Panc1 (cell line): ENCODE results near the gene PARP3. TPM values are rescaled to one million over a fixed set of nuclear protein-coding genes. Genes with fewer than 3 reads are reported as not detected.

Experiments used
- ATAC-seq: fragments of 200-7000 bp; cut with Tn5 transposase; 2 replicates; pipeline ENCODE4 v1.9.1; 2020; ENCODE audit warnings: mild to moderate bottlenecking, moderate library complexity
- BruUV-seq: library from RNA; stranded (reverse); fragments of 400-500 nt; replicated peaks from 2 replicates; lab custom pipeline; 2021; lab: Mats Ljungman, UMichigan
- CTCF ChIA-PET: fragments of 300-600 bp; sonication (Branson Sonifier 250); formaldehyde crosslinking; loops from one replicate; lab custom pipeline; 2022; ENCODE audit warnings: antibody characterized with exemption; lab: Charles Lee
- POLR2A ChIA-PET: fragments of 300-600 bp; sonication (Branson Sonifier 250); formaldehyde crosslinking; loops from one replicate; lab custom pipeline; 2022; ENCODE audit warnings: antibody characterized with exemption; lab: Charles Lee
- DNase-seq: peaks from one replicate; pipeline ENCODE4 v3.0.0-alpha.2; 2010; ENCODE audit warnings: low read depth, low spot score
- H3K27ac ChIP-seq: 2 replicates; pipeline ENCODE4 v1.5.1; 2011; ENCODE audit warnings: mild to moderate bottlenecking, low read length, inconsistent platforms
- H3K27me3 ChIP-seq: fragments of 200-500 bp; sonication (Bioruptor generic); 2 replicates; pipeline ENCODE4 v1.6.0; 2014; ENCODE audit warnings: low read length, inconsistent platforms; ENCODE audit not compliant: control insufficient read depth, insufficient read depth
- H3K36me3 ChIP-seq: fragments of 200-500 bp; sonication (Bioruptor generic); 2 replicates; pipeline ENCODE4 v1.5.1; 2014; ENCODE audit warnings: inconsistent platforms, mild to moderate bottlenecking, low read length, moderate library complexity; ENCODE audit not compliant: control insufficient read depth, insufficient read depth
- H3K4me1 ChIP-seq: 2 replicates; pipeline ENCODE4 v1.5.1; 2011; ENCODE audit warnings: inconsistent platforms, mild to moderate bottlenecking, low read length, moderate library complexity; ENCODE audit not compliant: control insufficient read depth, insufficient read depth
- H3K4me3 ChIP-seq, 2 experiments: 2 replicates each; pipeline ENCODE4 v1.5.1; 2011 to 2012; ENCODE audit warnings: low read depth in 2 of 2, low read length in 2 of 2, mild to moderate bottlenecking in 2 of 2, inconsistent platforms in 1 of 2, moderate library complexity in 1 of 2
- H3K9me3 ChIP-seq: fragments of 200-500 bp; sonication (Bioruptor generic); 2 replicates; pipeline ENCODE4 v1.5.1; 2014; ENCODE audit warnings: low read depth, mild to moderate bottlenecking, inconsistent platforms, low read length, moderate library complexity; ENCODE audit not compliant: control insufficient read depth, insufficient read depth
- CTCF ChIP-seq: fragments of 450-650 bp; IDR thresholded peaks from 2 replicates; pipeline ENCODE4 v1.5.1; 2017; ENCODE audit warnings: mild to moderate bottlenecking
- POLR2AphosphoS5 ChIP-seq: IDR thresholded peaks from 2 replicates; pipeline ENCODE4 v1.6.1; 2012; ENCODE audit warnings: mild to moderate bottlenecking, low read depth, low read length, moderate library complexity
- REST ChIP-seq, 2 experiments: IDR thresholded peaks; 2 replicates each; pipeline ENCODE4 v1.6.1; 2011 to 2012; ENCODE audit warnings: low read depth in 2 of 2, control low read depth in 1 of 2, low read length in 1 of 2, mild to moderate bottlenecking in 1 of 2, moderate library complexity in 1 of 2; ENCODE audit not compliant: insufficient read depth in 1 of 2
- SIN3A ChIP-seq: IDR thresholded peaks from 2 replicates; pipeline ENCODE4 v1.6.1; 2012; ENCODE audit warnings: low read depth, mild to moderate bottlenecking, low read length, moderate library complexity, borderline replicate concordance; ENCODE audit not compliant: insufficient read depth
- TCF7L2 ChIP-seq: IDR thresholded peaks from 2 replicates; pipeline ENCODE4 v1.6.1; 2011; ENCODE audit warnings: mild to moderate bottlenecking, low read depth, low read length, inconsistent platforms
- in situ Hi-C: cut with HindIII; loops from 2 replicates; pipeline ENCODE4 v1.10.0; 2016; ENCODE audit warnings: low sequenced_read_pairs, low pct_unique_long_range_greater_than_20kb
- intact Hi-C: fragments of 100-400 bp; cut with micrococcal nuclease; formaldehyde crosslinking; loops from one replicate; pipeline ENCODE4 v1.10.0; 2022; ENCODE audit not compliant: unreplicated experiment
- total RNA-seq: library from RNA; stranded (reverse); gene quantifications from one replicate; pipeline ENCODE4 v1.2.1, GENCODE V29; 2021; ENCODE audit not compliant: unreplicated experiment

Gene PARP3
- total RNA-seq, 1 experiment from 2014 or later, result 16.1 TPM

- peaks cover 12% of the 10 kb centered on the region for H3K4me1 ChIP-seq
- TSS peak; percentile 98 for BruUV-seq
- peak overlapping the region; percentile 89 for H3K27ac ChIP-seq
- H3K27me3 ChIP-seq, result no peaks in the 10 kb centered on the region
- DNase-seq (no peak), ATAC-seq (no peak)
- intact Hi-C loops (no loop called here), in situ Hi-C loops (no loop called here)
- no peaks in the 10 kb centered on the region for H3K9me3 ChIP-seq
- H3K36me3 ChIP-seq, result no peaks in the 10 kb centered on the region
- CTCF ChIA-PET, result interaction anchor here (0.6 to 1.6 kb wide), 4 partner anchors 10 to 42 kb away, joined by 3 to 9 read pairs (median 4); partner anchors contain the start of genes ABHD14B and RRP9
- POLR2A ChIA-PET, result interaction anchor here (1.1 kb wide), 1 partner anchor 9 kb away, joined by 3 read pairs; no protein-coding TSS in a partner anchor
- H3K4me3 ChIP-seq, result peak overlapping the region; percentile 63 to 73
- TF ChIP-seq REST (IDR thresholded peaks at IDR 0.05; ENCODE audit: insufficient read depth in 1 of 2, low read depth in 2 of 2, low read length in 1 of 2), result no peak
- no peak for TF ChIP-seq TCF7L2
- no peak; the same call in 1 of the 2 replicates for TF ChIP-seq SIN3A
- no peak for TF ChIP-seq POLR2AphosphoS5
- TF ChIP-seq CTCF, result no peak
Measured at GRCh38 chr3:51983578-51984268, 41.6 kb downstream of the PARP3 start.

- no peaks in the 10 kb centered on the region for H3K36me3 ChIP-seq
- ChIA-PET POLR2A (no interaction called here), CTCF (interaction anchor here (0.6 kb wide), 1 partner anchor 41 kb away, joined by 6 read pairs; no protein-coding TSS in a partner anchor)
- intact Hi-C loops (no loop called here), in situ Hi-C loops (no loop called here)
- ATAC-seq (no peak), DNase-seq (no peak)
- H3K4me3 ChIP-seq, result peak overlapping the region; percentile 63 to 73
- no peak for TF ChIP-seq REST (IDR thresholded peaks at IDR 0.05; ENCODE audit: insufficient read depth in 1 of 2, low read depth in 2 of 2, low read length in 1 of 2)
- no peak for TF ChIP-seq CTCF
- TF ChIP-seq TCF7L2, result no peak
- no peak for TF ChIP-seq SIN3A
- no peak for TF ChIP-seq POLR2AphosphoS5
- BruUV-seq, result no TSS peak
- H3K9me3 ChIP-seq, result no peaks in the 10 kb centered on the region
- peaks cover 12% of the 10 kb centered on the region for H3K4me1 ChIP-seq
- H3K27me3 ChIP-seq, result no peaks in the 10 kb centered on the region
- peak overlapping the region; percentile 89; the same call in 1 of the 2 replicates for H3K27ac ChIP-seq
Measured at GRCh38 chr3:51984269-51984647, 42.1 kb downstream of the PARP3 start.
